NCI-H128 (cell line): ENCODE results near the gene SGMS1.

Source experiments
- DNase-seq: peaks from one replicate; lab custom pipeline; 2025; ENCODE audit not compliant: unreplicated experiment; lab: John Stamatoyannopoulos, UW

The SGMS1 gene

GRCh38 chr10:50613726-50614443, 9.9 kb downstream of the SGMS1 start:
- DNase-seq = no peak

GRCh38 chr10:50613150-50613549, 10.6 kb downstream of the SGMS1 start:
- no peak for DNase-seq

GRCh38 chr10:50610368-50610767, 13.4 kb downstream of the SGMS1 start:
- DNase-seq = no peak

GRCh38 chr10:50607356-50607925, 16.3 kb downstream of the SGMS1 start:
- no peak for DNase-seq

DNA sequence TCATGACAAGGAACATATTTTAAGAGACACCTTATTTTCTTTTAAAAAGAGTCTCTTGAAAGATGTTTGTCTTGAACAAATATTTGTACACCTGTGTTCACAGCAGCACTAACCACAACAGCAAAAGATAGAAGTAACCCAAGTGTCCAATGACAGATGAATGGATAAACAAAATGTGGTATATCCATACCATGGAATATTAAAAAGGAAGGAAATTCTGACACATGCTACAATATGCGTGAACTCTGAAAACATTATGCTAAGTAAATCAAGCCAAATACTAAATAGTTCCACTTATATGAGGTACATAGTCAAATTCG, 17.8 kb downstream of the SGMS1 start:
- no peak for DNase-seq

DNA sequence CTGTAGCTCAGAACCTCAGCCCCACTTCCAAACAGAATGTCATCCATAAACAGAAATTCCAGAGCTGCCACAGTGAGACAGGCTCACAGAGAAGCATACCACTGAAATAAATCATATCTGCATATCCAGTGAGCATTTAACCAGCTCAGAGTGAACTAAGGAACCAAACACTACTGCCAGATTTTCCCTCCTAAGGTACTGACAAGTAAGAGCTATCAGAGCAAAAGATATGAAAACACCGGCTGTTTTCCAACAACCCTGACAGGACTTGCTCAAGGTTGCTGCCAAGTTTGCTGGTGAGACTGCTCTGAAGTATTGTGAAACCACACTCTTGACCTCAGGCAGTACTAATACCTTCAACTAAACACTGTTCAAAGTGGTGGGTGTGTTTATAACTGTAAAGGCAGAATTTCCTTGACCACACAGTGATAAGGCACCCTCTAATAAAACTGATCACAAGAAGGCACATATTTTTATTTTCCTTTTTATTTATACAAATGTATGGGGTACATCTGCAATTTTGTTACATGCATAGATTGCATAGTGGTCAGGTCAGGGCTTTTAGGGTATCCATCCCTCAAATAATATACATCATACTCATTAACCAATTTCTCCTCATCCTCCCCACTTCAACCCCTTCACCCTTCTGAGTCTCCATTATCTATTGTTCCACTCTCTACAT, 18.3 kb downstream of the SGMS1 start:
- DNase-seq = no peak

DNA sequence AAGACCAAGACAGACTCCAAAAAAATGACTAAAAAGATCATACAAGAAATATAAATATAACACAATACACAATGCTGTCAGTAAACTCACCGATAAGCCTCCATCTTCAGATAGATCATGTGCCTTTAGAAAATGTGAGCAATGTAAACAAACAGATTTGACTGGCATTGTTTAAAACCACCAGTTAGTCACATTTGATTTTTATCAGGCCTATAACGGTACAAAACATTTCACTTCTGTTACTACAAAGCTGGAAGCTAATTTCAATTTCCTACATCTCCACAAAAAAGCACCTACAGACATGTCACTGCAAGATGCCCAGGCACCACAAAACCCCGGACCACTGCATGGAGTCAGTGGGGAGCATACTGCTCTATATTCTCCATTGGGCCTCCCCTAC, 18.9 kb downstream of the SGMS1 start:
- no peak for DNase-seq

- DNase-seq = no peak
These were observed 19.6 kb downstream of the SGMS1 start for GRCh38 chr10:50604049-50604640.

- no peak for DNase-seq
These were observed 20.5 kb downstream of the SGMS1 start for GRCh38 chr10:50603151-50603850.

- DNase-seq = no peak
These were observed 21.8 kb downstream of the SGMS1 start for GRCh38 chr10:50601974-50602373.

GRCh38 chr10:50600831-50601477, 22.8 kb downstream of the SGMS1 start:
- DNase-seq = no peak

GRCh38 chr10:50600286-50600685, 23.5 kb downstream of the SGMS1 start:
- DNase-seq = no peak

DNA sequence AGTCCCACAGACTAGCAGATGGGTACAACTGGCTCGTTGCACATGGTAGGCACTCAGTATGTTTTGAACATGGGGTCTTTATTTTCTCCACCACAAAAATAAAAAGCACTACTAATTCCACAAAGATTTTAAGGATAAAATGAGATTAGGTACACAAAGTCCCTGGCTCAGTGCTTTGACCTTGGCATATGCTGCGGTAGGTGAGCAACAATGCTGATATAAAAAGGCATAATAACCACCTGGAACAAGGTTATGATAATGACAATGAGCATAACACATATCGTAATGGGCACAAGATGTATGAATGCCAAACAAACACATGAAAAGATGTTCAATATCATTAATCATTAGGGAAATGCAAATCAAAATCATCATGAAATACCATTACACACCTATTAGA, 26.9 kb downstream of the SGMS1 start:
- no peak for DNase-seq

DNA sequence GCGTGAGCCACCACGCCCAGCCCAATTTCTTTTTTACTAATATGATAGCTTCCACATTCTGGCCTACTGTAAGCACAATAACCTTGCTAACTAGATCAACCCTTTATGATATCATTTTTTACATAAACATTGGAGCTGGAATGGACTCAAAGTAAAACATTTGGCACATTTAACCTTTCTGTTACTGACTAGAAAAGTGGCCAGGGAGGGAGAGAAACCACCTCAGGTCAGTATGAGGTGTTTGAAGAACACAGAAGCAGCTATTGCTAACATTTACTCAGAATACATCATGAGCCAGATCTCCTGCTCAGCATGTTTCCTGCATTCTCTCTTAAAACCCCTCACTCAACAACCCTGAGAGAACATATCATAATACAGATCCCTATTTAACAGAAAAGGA, 27.3 kb downstream of the SGMS1 start:
- no peak for DNase-seq

DNA sequence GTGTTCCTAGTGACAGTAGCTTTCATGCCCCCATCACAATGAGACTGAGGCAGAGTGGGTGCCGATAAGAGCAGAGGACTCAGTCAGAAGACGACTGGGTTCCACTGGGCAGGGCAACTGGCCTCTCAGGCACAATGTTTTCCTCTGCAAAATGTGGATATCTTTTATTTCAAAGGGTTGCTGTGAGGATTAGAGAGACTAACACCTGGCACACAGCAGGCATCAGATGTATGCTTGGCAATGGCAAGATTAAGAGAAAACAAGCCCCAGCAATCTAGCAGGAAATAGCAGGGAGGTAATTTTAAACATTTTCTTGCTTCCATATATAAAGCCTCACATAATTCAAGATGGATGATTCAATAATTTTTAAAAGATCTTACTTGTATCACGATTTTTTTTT, 28.0 kb downstream of the SGMS1 start:
- DNase-seq = no peak

GRCh38 chr10:50593523-50594376, 30.0 kb downstream of the SGMS1 start:
- DNase-seq = no peak

- DNase-seq = no peak
These were observed 30.8 kb downstream of the SGMS1 start for GRCh38 chr10:50592961-50593418.

GRCh38 chr10:50590935-50591334, 32.8 kb downstream of the SGMS1 start:
- DNase-seq = no peak

DNA sequence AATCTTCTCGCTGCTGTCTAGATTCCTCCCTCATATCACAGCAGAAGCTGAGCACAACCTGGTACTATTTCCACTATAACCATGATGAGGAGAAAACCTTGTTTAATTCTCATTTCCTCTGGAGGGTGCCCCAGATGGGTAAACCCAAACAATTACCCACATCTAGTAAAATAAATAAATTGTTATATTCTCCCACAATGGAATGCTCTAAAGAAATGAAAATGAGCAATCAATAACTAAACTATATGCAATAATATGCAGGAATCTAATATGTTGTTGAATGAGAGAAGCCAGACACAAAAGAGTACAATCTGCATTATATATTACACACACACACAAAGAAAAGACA, 37.0 kb downstream of the SGMS1 start:
- no peak for DNase-seq
